ENCODE data around the gene FAM90A26. TPM values are rescaled to one million over a fixed set of nuclear protein-coding genes. Genes with fewer than 3 reads are reported as not detected.
"Not testable (repeated sequence)": the region's sequence is repeated elsewhere in the genome, so short reads cannot be mapped to it uniquely, and the experiment has no call there.

FAM90A26 gene
- not detected for total RNA-seq

- intact Hi-C loops (cut with DNase I; ENCODE audit: low total_unique reads); in situ Hi-C loops (cut with MboI; ENCODE audit: low pct_ligation_motif_present in 1 of 4, low pct_unique_long_range_greater_than_20kb in 1 of 4, low sequenced_read_pairs in 3 of 4); H3K4me1 ChIP-seq; DNase-seq; H3K4me3 ChIP-seq; H3K27me3 ChIP-seq; H3K9me3 ChIP-seq; H3K36me3 ChIP-seq; H3K27ac ChIP-seq: not testable (repeated sequence)
- WGBS, 2 donors (ENCODE audit: low coverage in 1 of 2): no CpG with 5 or more reads among the region's 11 CpGs
Measured at GRCh38 chr4:9169791-9170459, at the start of gene FAM90A26. TSS of gene FAM90A26 (plus strand) at chr4:9170409. CDS start at chr4:9173173, 2,764 bp downstream.

- Histone ChIP-seq H3K4me1 (peaks cover 0 to 14% (median 4%) of the 10 kb centered on the region in 4 donors), H3K27me3 (peaks cover 27% of the 10 kb centered on the region)
- WGBS, 2 donors (ENCODE audit: low coverage in 1 of 2): 42 to 67% methylated on average over 1 to 8 of the region's 8 CpGs
- H3K9me3 ChIP-seq; H3K36me3 ChIP-seq; H3K4me3 ChIP-seq; intact Hi-C loops (cut with DNase I; ENCODE audit: low total_unique reads); DNase-seq; H3K27ac ChIP-seq; in situ Hi-C loops (cut with MboI; ENCODE audit: low pct_ligation_motif_present in 1 of 4, low pct_unique_long_range_greater_than_20kb in 1 of 4, low sequenced_read_pairs in 3 of 4): not testable (repeated sequence)
Measured at GRCh38 chr4:9122711-9123110, 47.5 kb upstream of the FAM90A26 start.

GRCh38 chr4:9123572-9124007 lies 46.6 kb upstream of the FAM90A26 start:
- H3K4me3 ChIP-seq; H3K36me3 ChIP-seq; H3K27ac ChIP-seq; intact Hi-C loops (cut with DNase I; ENCODE audit: low total_unique reads); H3K9me3 ChIP-seq; in situ Hi-C loops (cut with MboI; ENCODE audit: low pct_ligation_motif_present in 1 of 4, low pct_unique_long_range_greater_than_20kb in 1 of 4, low sequenced_read_pairs in 3 of 4): not testable (repeated sequence)
- peaks cover 24% of the 10 kb centered on the region for H3K27me3 ChIP-seq
- peak; percentile 67 for DNase-seq
- H3K4me1 ChIP-seq: peaks cover 0 to 14% (median 4%) of the 10 kb centered on the region in 4 donors
- 0% methylated on average over 4 to 13 of the region's 13 CpGs for WGBS, 2 donors (ENCODE audit: low coverage in 1 of 2)
- TF ChIP-seq CTCF (IDR thresholded peaks at IDR 0.05): peak; percentile 66 to 94 (median 87)

- DNase-seq; H3K9me3 ChIP-seq; in situ Hi-C loops (cut with MboI; ENCODE audit: low pct_ligation_motif_present in 1 of 4, low pct_unique_long_range_greater_than_20kb in 1 of 4, low sequenced_read_pairs in 3 of 4); H3K36me3 ChIP-seq; H3K4me3 ChIP-seq; H3K27ac ChIP-seq; intact Hi-C loops (cut with DNase I; ENCODE audit: low total_unique reads): not testable (repeated sequence)
- H3K27me3 ChIP-seq: peaks cover 32% of the 10 kb centered on the region
- WGBS, 2 donors (ENCODE audit: low coverage in 1 of 2): 66 to 82% methylated on average over 3 of the region's 3 CpGs
- H3K4me1 ChIP-seq: peaks cover 0 to 14% (median 4%) of the 10 kb centered on the region in 4 donors
Measured at GRCh38 chr4:9125601-9126161, 44.5 kb upstream of the FAM90A26 start.

GRCh38 chr4:9131420-9131819 lies 38.8 kb upstream of the FAM90A26 start:
- H3K4me1 ChIP-seq; H3K4me3 ChIP-seq; intact Hi-C loops (cut with DNase I; ENCODE audit: low total_unique reads); H3K9me3 ChIP-seq; H3K27me3 ChIP-seq; in situ Hi-C loops (cut with MboI; ENCODE audit: low pct_ligation_motif_present in 1 of 4, low pct_unique_long_range_greater_than_20kb in 1 of 4, low sequenced_read_pairs in 3 of 4); H3K27ac ChIP-seq; DNase-seq; H3K36me3 ChIP-seq: not testable (repeated sequence)
- WGBS, 2 donors (ENCODE audit: low coverage in 1 of 2): 56% methylated on average over 7 of the region's 7 CpGs; no CpG with 5 or more reads in 1 of the 2 donors

GRCh38 chr4:9132849-9133248 lies 37.4 kb upstream of the FAM90A26 start:
- H3K4me1 ChIP-seq; H3K27ac ChIP-seq; H3K36me3 ChIP-seq; H3K4me3 ChIP-seq; intact Hi-C loops (cut with DNase I; ENCODE audit: low total_unique reads); in situ Hi-C loops (cut with MboI; ENCODE audit: low pct_ligation_motif_present in 1 of 4, low pct_unique_long_range_greater_than_20kb in 1 of 4, low sequenced_read_pairs in 3 of 4); H3K9me3 ChIP-seq; DNase-seq; H3K27me3 ChIP-seq: not testable (repeated sequence)
- 89% methylated on average over 4 of the region's 4 CpGs; no CpG with 5 or more reads in 1 of the 2 donors for WGBS, 2 donors (ENCODE audit: low coverage in 1 of 2)

- in situ Hi-C loops (cut with MboI; ENCODE audit: low pct_ligation_motif_present in 1 of 4, low pct_unique_long_range_greater_than_20kb in 1 of 4, low sequenced_read_pairs in 3 of 4); H3K9me3 ChIP-seq; H3K4me1 ChIP-seq; H3K27me3 ChIP-seq; H3K36me3 ChIP-seq; H3K27ac ChIP-seq; DNase-seq; H3K4me3 ChIP-seq; intact Hi-C loops (cut with DNase I; ENCODE audit: low total_unique reads): not testable (repeated sequence)
- 93 to 97% methylated on average over 2 to 5 of the region's 5 CpGs for WGBS, 2 donors (ENCODE audit: low coverage in 1 of 2)
Measured at GRCh38 chr4:9134011-9134410, 36.2 kb upstream of the FAM90A26 start.

- H3K4me3 ChIP-seq, H3K9me3 ChIP-seq: not testable (repeated sequence)
- WGBS, 2 donors (ENCODE audit: low coverage in 1 of 2): 60% methylated on average over 12 of the region's 12 CpGs; no CpG with 5 or more reads in 1 of the 2 donors
Measured at GRCh38 chr4:9134556-9134955, 35.7 kb upstream of the FAM90A26 start.

GRCh38 chr4:9141050-9141449 lies 29.2 kb upstream of the FAM90A26 start:
- H3K27ac ChIP-seq; DNase-seq; H3K9me3 ChIP-seq; in situ Hi-C loops (cut with MboI; ENCODE audit: low pct_ligation_motif_present in 1 of 4, low pct_unique_long_range_greater_than_20kb in 1 of 4, low sequenced_read_pairs in 3 of 4); H3K4me3 ChIP-seq; intact Hi-C loops (cut with DNase I; ENCODE audit: low total_unique reads); H3K4me1 ChIP-seq; H3K27me3 ChIP-seq; H3K36me3 ChIP-seq: not testable (repeated sequence)
- 87% methylated on average over 11 of the region's 11 CpGs; no CpG with 5 or more reads in 1 of the 2 donors for WGBS, 2 donors (ENCODE audit: low coverage in 1 of 2)

More at GRCh38 chr4:9134556-9134955, 35.7 kb upstream of the FAM90A26 start:
- H3K4me1 ChIP-seq; H3K27ac ChIP-seq; in situ Hi-C loops (cut with MboI; ENCODE audit: low pct_ligation_motif_present in 1 of 4, low pct_unique_long_range_greater_than_20kb in 1 of 4, low sequenced_read_pairs in 3 of 4); H3K27me3 ChIP-seq; intact Hi-C loops (cut with DNase I; ENCODE audit: low total_unique reads); H3K36me3 ChIP-seq: not testable (repeated sequence)
- DNase-seq: peak; percentile 38

- H3K4me3 ChIP-seq; H3K27me3 ChIP-seq; H3K4me1 ChIP-seq; in situ Hi-C loops (cut with MboI; ENCODE audit: low pct_ligation_motif_present in 1 of 4, low pct_unique_long_range_greater_than_20kb in 1 of 4, low sequenced_read_pairs in 3 of 4); H3K9me3 ChIP-seq; DNase-seq; intact Hi-C loops (cut with DNase I; ENCODE audit: low total_unique reads); H3K36me3 ChIP-seq; H3K27ac ChIP-seq: not testable (repeated sequence)
- WGBS, 2 donors (ENCODE audit: low coverage in 1 of 2): 70 to 86% methylated on average over 2 to 6 of the region's 6 CpGs
Measured at GRCh38 chr4:9142786-9143185, 27.4 kb upstream of the FAM90A26 start.

Data from transverse colon (tissue), 4 donors.